Liver (tissue), 9 donors: ENCODE measurements around the gene TTC3. TPM values are rescaled to one million over a fixed set of nuclear protein-coding genes. Genes with fewer than 3 reads are reported as not detected.

Experiments
- DNase-seq: peaks from one replicate; pipeline ENCODE4 v3.0.0-alpha.2; 2017; ENCODE audit warnings: low spot score
- H3K27ac ChIP-seq, 2 donors: one replicate each; pipeline ENCODE4 v1.7.0; 2013; ENCODE audit warnings: inconsistent platforms in 2 of 2, low read length in 2 of 2, control low read depth in 1 of 2, low read depth in 1 of 2, mild to moderate bottlenecking in 1 of 2
- H3K27me3 ChIP-seq, 4 donors: one replicate each; pipeline versions ENCODE4 v1.6.1 to v1.7.0; 2013; ENCODE audit warnings: low read length in 3 of 4, inconsistent platforms in 1 of 4, mild to moderate bottlenecking in 1 of 4, moderate library complexity in 1 of 4; ENCODE audit not compliant: control insufficient read depth in 4 of 4, insufficient read depth in 4 of 4
- H3K36me3 ChIP-seq, 4 donors: one replicate each; pipeline versions ENCODE4 v1.6.1 to v1.7.0; 2013; ENCODE audit warnings: low read length in 3 of 4, mild to moderate bottlenecking in 3 of 4, low read depth in 1 of 4, moderate library complexity in 1 of 4; ENCODE audit not compliant: control insufficient read depth in 4 of 4, insufficient read depth in 3 of 4
- H3K4me1 ChIP-seq, 4 donors: one replicate each; pipeline versions ENCODE4 v1.6.1 to v1.7.0; 2013; ENCODE audit warnings: low read length in 3 of 4, mild to moderate bottlenecking in 3 of 4, moderate library complexity in 1 of 4; ENCODE audit not compliant: control insufficient read depth in 4 of 4, insufficient read depth in 4 of 4
- H3K4me3 ChIP-seq, 3 donors: one replicate each; pipeline versions ENCODE4 v1.6.1 to v1.7.0; 2013; ENCODE audit warnings: low read length in 3 of 3, control low read depth in 1 of 3, low read depth in 1 of 3, mild to moderate bottlenecking in 1 of 3
- H3K9ac ChIP-seq, 2 donors: one replicate each; pipeline ENCODE4 v1.7.0; 2013; ENCODE audit warnings: low read length in 2 of 2, mild to moderate bottlenecking in 2 of 2, moderate library complexity in 2 of 2, control low read depth in 1 of 2, low read depth in 1 of 2
- H3K9me3 ChIP-seq, 4 donors: one replicate each; pipeline versions ENCODE4 v1.6.1 to v1.7.0; 2013; ENCODE audit warnings: low read length in 3 of 4; ENCODE audit not compliant: control insufficient read depth in 4 of 4
- ATF3 ChIP-seq: IDR thresholded peaks from 2 replicates; pipeline ENCODE4 v1.6.1; 2016; ENCODE audit warnings: antibody characterized with exemption
- CTCF ChIP-seq: fragments of 150-350 bp; IDR thresholded peaks from 2 replicates; pipeline ENCODE4 v1.5.1; 2017; ENCODE audit warnings: improper control_type of control experiment, low read depth, low read length; ENCODE audit not compliant: missing input control
- EGR1 ChIP-seq, 2 donors: IDR thresholded peaks; 2 replicates each; pipeline ENCODE4 v1.6.1; 2016 to 2018; ENCODE audit warnings: antibody characterized with exemption in 2 of 2, low read depth in 2 of 2
- FOXA1 ChIP-seq: IDR thresholded peaks from 2 replicates; pipeline ENCODE4 v1.6.1; 2016; ENCODE audit warnings: antibody characterized with exemption
- FOXA2 ChIP-seq: IDR thresholded peaks from 2 replicates; pipeline ENCODE4 v1.6.1; 2016; ENCODE audit warnings: antibody characterized with exemption
- GABPA ChIP-seq, 2 donors: IDR thresholded peaks in 1 of 2; conservative IDR thresholded peaks in 1 of 2; 2 replicates each; pipeline ENCODE4 v1.6.1; 2016; ENCODE audit warnings: antibody characterized with exemption in 2 of 2, mild to moderate bottlenecking in 1 of 2, moderate library complexity in 1 of 2
- HNF4A ChIP-seq, 2 donors: conservative IDR thresholded peaks; 2 replicates each; pipeline ENCODE4 v1.6.1; 2016; ENCODE audit warnings: antibody characterized with exemption in 2 of 2, mild to moderate bottlenecking in 2 of 2
- HNF4G ChIP-seq: IDR thresholded peaks from 2 replicates; pipeline ENCODE4 v1.6.1; 2016; ENCODE audit warnings: antibody characterized with exemption
- JUND ChIP-seq, 2 donors: IDR thresholded peaks; 2 replicates each; pipeline ENCODE4 v1.6.1; 2016; ENCODE audit warnings: antibody characterized with exemption in 2 of 2
- MAX ChIP-seq: IDR thresholded peaks from 2 replicates; pipeline ENCODE4 v1.6.1; 2016; ENCODE audit warnings: antibody characterized with exemption
- NR2F2 ChIP-seq: IDR thresholded peaks from 2 replicates; pipeline ENCODE4 v1.6.1; 2016; ENCODE audit warnings: antibody characterized with exemption
- RAD21 ChIP-seq, 2 donors: IDR thresholded peaks; 2 replicates each; pipeline ENCODE4 v1.6.1; 2016; ENCODE audit warnings: antibody characterized with exemption in 2 of 2, mild to moderate bottlenecking in 2 of 2
- REST ChIP-seq: IDR thresholded peaks from 2 replicates; pipeline ENCODE4 v1.6.1; 2016; ENCODE audit warnings: antibody characterized with exemption, mild to moderate bottlenecking
- RXRA ChIP-seq, 2 donors: IDR thresholded peaks; 2 replicates each; pipeline ENCODE4 v1.6.1; 2017 to 2018; ENCODE audit warnings: antibody characterized with exemption in 2 of 2, mild to moderate bottlenecking in 1 of 2
- SP1 ChIP-seq: IDR thresholded peaks from 2 replicates; pipeline ENCODE4 v1.6.1; 2018; ENCODE audit warnings: antibody characterized with exemption, mild to moderate bottlenecking
- TAF1 ChIP-seq: conservative IDR thresholded peaks from 2 replicates; pipeline ENCODE4 v1.6.1; 2016; ENCODE audit warnings: antibody characterized with exemption, mild to moderate bottlenecking
- YY1 ChIP-seq: IDR thresholded peaks from 2 replicates; pipeline ENCODE4 v1.6.1; 2016; ENCODE audit warnings: antibody characterized with exemption, mild to moderate bottlenecking
- ZBTB33 ChIP-seq: IDR thresholded peaks from 2 replicates; pipeline ENCODE4 v1.6.1; 2016; ENCODE audit warnings: antibody characterized with exemption
- WGBS: extraction: QIAGEN DNeasy Blood & Tissue Kit; methylation state at CpG from one replicate; pipeline ENCODE4 v1.1.7; 2013; 5-methylcytosine and 5-hydroxymethylcytosine counted together
- polyA plus RNA-seq, 2 donors: library from polyadenylated mRNA; stranded (reverse) in 1 of 2; unstranded in 1 of 2; fragments of 200-250 nt in 1 of 2; fragments of >200 nt in 1 of 2; fragmentation: Nextera tagmentation in 1 of 2; extraction: Ambion mirVana in 1 of 2; gene quantifications; one replicate each; pipeline versions ENCODE4 v1.2.1 to v1.2.3, GENCODE V29; 2013 to 2015
- total RNA-seq, 2 donors: library from RNA; depleted of rRNA; stranded (reverse); fragments of >200 nt; gene quantifications; one replicate each; pipeline ENCODE4 v1.2.3, GENCODE V29; 2014
- donor health status: healthy.
- donor health status: healthy.
- donor health status: healthy.
- donor health status: healthy.
- donor health status: healthy.

The TTC3 gene
- total and polyA plus RNA-seq, 4 donors: 27.2 to 96.1 (median 57.2) TPM

GRCh38 chr21:37223804-37224345, 150.8 kb downstream of the TTC3 start (continued):
- TF ChIP-seq ZBTB33: no peak

- H3K36me3 ChIP-seq: peaks cover 9 to 40% (median 26%) of the 10 kb centered on the region in 4 donors
- DNase-seq: no peak
- peaks cover 0 to 15% (median 3%) of the 10 kb centered on the region in 4 donors for H3K4me1 ChIP-seq
- 88% methylated on average over 21 of the region's 21 CpGs for WGBS
- no peak overlapping the region for H3K27ac ChIP-seq
- no peak overlapping the region for H3K4me3 ChIP-seq
- no peak for TF ChIP-seq TAF1
- no peak for TF ChIP-seq JUND (IDR thresholded peaks at IDR 0.05)
- TF ChIP-seq FOXA1: no peak
- TF ChIP-seq GABPA (IDR thresholded peaks at IDR 0.05 in 1 of 2, conservative IDR thresholded peaks at IDR 0.05 in 1 of 2): no peak
- TF ChIP-seq NR2F2: no peak
- TF ChIP-seq HNF4A (conservative IDR thresholded peaks at IDR 0.05): no peak
- TF ChIP-seq RXRA (IDR thresholded peaks at IDR 0.05): no peak
- TF ChIP-seq MAX: no peak
- no peak for TF ChIP-seq REST
- no peak for TF ChIP-seq SP1
- TF ChIP-seq HNF4G: no peak
- TF ChIP-seq ZBTB33: no peak
- no peak for TF ChIP-seq CTCF
- TF ChIP-seq ATF3: no peak
- no peak for TF ChIP-seq YY1
- no peak for TF ChIP-seq FOXA2
- no peak for TF ChIP-seq EGR1 (IDR thresholded peaks at IDR 0.05; ENCODE audit: low read depth in 2 of 2)
- TF ChIP-seq RAD21 (IDR thresholded peaks at IDR 0.05): no peak
- no peaks in the 10 kb centered on the region for H3K27me3 ChIP-seq
- no peak overlapping the region for H3K9ac ChIP-seq
- H3K9me3 ChIP-seq: no peaks in the 10 kb centered on the region
These were observed 152.1 kb downstream of the TTC3 start for GRCh38 chr21:37224861-37225839.
